Measurements from ENCODE around the gene GSE1.

Gene GSE1

GRCh38 chr16:85577899-85578598 is 35.1 kb upstream of the GSE1 start:
- TF ChIP-seq, protein P1, sequence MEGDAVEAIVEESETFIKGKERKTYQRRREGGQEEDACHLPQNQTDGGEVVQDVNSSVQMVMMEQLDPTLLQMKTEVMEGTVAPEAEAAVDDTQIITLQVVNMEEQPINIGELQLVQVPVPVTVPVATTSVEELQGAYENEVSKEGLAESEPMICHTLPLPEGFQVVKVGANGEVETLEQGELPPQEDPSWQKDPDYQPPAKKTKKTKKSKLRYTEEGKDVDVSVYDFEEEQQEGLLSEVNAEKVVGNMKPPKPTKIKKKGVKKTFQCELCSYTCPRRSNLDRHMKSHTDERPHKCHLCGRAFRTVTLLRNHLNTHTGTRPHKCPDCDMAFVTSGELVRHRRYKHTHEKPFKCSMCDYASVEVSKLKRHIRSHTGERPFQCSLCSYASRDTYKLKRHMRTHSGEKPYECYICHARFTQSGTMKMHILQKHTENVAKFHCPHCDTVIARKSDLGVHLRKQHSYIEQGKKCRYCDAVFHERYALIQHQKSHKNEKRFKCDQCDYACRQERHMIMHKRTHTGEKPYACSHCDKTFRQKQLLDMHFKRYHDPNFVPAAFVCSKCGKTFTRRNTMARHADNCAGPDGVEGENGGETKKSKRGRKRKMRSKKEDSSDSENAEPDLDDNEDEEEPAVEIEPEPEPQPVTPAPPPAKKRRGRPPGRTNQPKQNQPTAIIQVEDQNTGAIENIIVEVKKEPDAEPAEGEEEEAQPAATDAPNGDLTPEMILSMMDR (IDR thresholded peaks at IDR 0.05), result no peak

DNA sequence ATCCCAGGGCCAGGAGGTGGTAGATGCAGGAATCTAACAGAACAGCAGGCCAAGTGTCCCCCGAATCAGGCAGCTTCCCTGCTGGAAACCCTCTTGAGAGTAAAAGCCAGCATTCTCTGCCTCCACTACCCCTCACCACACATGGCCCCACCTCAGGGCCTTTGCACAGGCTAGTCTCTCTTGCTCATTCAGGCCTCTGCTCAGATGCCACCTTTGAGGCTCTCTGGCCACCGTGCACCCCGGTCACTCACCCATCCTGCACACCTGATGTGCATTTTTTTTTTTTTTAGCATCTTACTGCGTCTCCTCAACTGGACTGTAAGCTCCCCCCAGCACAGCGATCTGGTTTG is 34.5 kb upstream of the GSE1 start:
- TF ChIP-seq, protein P1 (IDR thresholded peaks at IDR 0.05), result no peak

- TF ChIP-seq, protein P1 (IDR thresholded peaks at IDR 0.05), result no peak
Observed at GRCh38 chr16:85579191-85579590, 33.9 kb upstream of the GSE1 start.

GRCh38 chr16:85579923-85580580 is 33.1 kb upstream of the GSE1 start:
- TF ChIP-seq, protein P1 (IDR thresholded peaks at IDR 0.05), result no peak

- TF ChIP-seq, protein P1 (IDR thresholded peaks at IDR 0.05), result no peak
Observed at GRCh38 chr16:85580684-85581083, 32.4 kb upstream of the GSE1 start.

- TF ChIP-seq, protein P1 (IDR thresholded peaks at IDR 0.05), result no peak
Observed at GRCh38 chr16:85582229-85582991, 30.7 kb upstream of the GSE1 start.

DNA sequence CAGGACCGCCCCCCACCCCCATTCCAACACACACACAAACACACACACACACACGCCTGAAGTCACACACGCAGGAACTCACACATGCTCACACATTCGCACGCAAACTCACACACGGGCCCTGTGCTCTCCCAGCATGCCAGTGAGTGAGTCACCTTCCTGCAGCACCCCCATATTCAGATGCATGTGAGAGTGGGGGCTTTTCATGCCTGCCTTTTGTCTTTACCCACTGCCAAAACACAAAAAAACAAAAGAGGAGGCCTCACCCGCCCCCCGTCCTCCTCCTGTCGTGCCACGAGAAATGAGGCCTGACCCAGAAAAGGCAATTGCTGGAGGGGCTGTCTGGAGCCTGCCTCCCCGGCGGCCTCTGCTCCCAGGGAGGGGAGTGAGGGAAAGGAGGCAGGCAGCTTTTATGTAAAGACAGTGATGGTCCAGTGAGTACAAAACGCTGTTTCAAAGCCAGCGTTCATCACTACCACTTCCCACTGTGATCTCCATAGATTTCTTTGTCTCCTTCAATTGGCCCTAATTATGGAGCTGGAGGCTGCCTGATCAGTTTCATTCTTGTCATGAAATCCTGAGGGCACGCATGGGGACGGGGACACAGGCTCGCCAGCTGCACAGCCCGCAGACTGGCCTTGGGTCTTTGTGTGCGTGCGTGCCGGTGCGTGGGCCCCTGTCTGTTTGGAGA is 29.5 kb upstream of the GSE1 start:
- TF ChIP-seq, protein P1 (IDR thresholded peaks at IDR 0.05), result no peak
